Transverse colon (tissue), 4 donors: ENCODE results near the gene APLP2. TPM values are rescaled to one million over a fixed set of nuclear protein-coding genes. Genes with fewer than 3 reads are reported as not detected.

Source experiments
- DNase-seq: peaks from one replicate; pipeline ENCODE4 v3.0.0-alpha.2; 2019
- H3K27ac ChIP-seq, 4 donors: fragments of 200-600 bp; sonication (generic); 2 replicates each; pipeline ENCODE4 v1.5.1; 2016 to 2018; ENCODE audit warnings: inconsistent platforms in 4 of 4
- H3K27me3 ChIP-seq: fragments of 200-600 bp; sonication (generic); 2 replicates; pipeline ENCODE4 v1.5.1; 2017; ENCODE audit warnings: inconsistent platforms
- H3K36me3 ChIP-seq, 4 donors: fragments of 200-600 bp; sonication (generic); 2 replicates each; pipeline ENCODE4 v1.5.1; 2017 to 2019; ENCODE audit warnings: inconsistent platforms in 4 of 4
- H3K4me1 ChIP-seq, 4 donors: fragments of 200-600 bp; sonication (generic); 2 replicates each; pipeline ENCODE4 v1.5.1; 2017 to 2020; ENCODE audit warnings: inconsistent platforms in 4 of 4
- H3K4me3 ChIP-seq, 4 donors: fragments of 200-600 bp; sonication (generic); 1 replicate in 1 of 4; 2 replicates in 3 of 4; pipeline versions ENCODE4 v1.5.1 to v1.6.1; 2017 to 2019; ENCODE audit warnings: inconsistent platforms in 4 of 4
- H3K9me3 ChIP-seq, 2 donors: fragments of 200-600 bp; sonication (generic); 2 replicates each; pipeline ENCODE4 v1.5.1; 2017 to 2019; ENCODE audit warnings: inconsistent platforms in 2 of 2
- CTCF ChIP-seq, 5 experiments: fragments of 200-600 bp in 3 of 5; fragments of 450-650 bp in 2 of 5; sonication (generic) in 3 of 5; IDR thresholded peaks; 1 replicate in 2 of 5; 2 replicates in 3 of 5; pipeline ENCODE4 v1.5.1; 2016 to 2017; ENCODE audit warnings: antibody characterized with exemption in 5 of 5, inconsistent platforms in 3 of 5, mild to moderate bottlenecking in 2 of 5, moderate library complexity in 1 of 5
- EP300 ChIP-seq: sonication (generic); formaldehyde crosslinking; IDR thresholded peaks from one replicate; pipeline ENCODE4 v1.6.1; 2017; ENCODE audit warnings: antibody characterized with exemption, low read depth
- POLR2A ChIP-seq: fragments of 450-650 bp; IDR thresholded peaks from one replicate; pipeline ENCODE4 v1.6.1; 2016; ENCODE audit warnings: antibody characterized with exemption, mild to moderate bottlenecking, moderate library complexity
- POLR2AphosphoS5 ChIP-seq, 3 donors: sonication (generic); formaldehyde crosslinking; IDR thresholded peaks; one replicate each; pipeline ENCODE4 v1.6.1; 2016; ENCODE audit warnings: antibody characterized with exemption in 3 of 3
- WGBS, 2 donors: methylation state at CpG; one replicate each; pipeline ENCODE4 v1.1.5; 2018; ENCODE audit warnings: low coverage in 1 of 2; 5-methylcytosine and 5-hydroxymethylcytosine counted together
- in situ Hi-C, 4 donors: fragments of 200-750 bp; cut with MboI; loops; one replicate each; pipeline versions ENCODE4 v1.15.0 to v1.15.1; 2017; ENCODE audit warnings: low sequenced_read_pairs in 3 of 4, low pct_ligation_motif_present in 1 of 4, low pct_unique_long_range_greater_than_20kb in 1 of 4
- intact Hi-C: fragments of 100-400 bp; cut with DNase I; formaldehyde crosslinking; loops from one replicate; pipeline ENCODE4 v1.15.1; 2023; ENCODE audit warnings: low total_unique reads
- total RNA-seq, 4 donors: library from RNA; depleted of rRNA; stranded (reverse); fragments of >200 nt; gene quantifications; one replicate each; pipeline ENCODE4 v1.1.0, GENCODE V29; 2016

The APLP2 gene
- total RNA-seq, 4 donors from 2014 or later, result 191 to 618 (median 396) TPM

DNA sequence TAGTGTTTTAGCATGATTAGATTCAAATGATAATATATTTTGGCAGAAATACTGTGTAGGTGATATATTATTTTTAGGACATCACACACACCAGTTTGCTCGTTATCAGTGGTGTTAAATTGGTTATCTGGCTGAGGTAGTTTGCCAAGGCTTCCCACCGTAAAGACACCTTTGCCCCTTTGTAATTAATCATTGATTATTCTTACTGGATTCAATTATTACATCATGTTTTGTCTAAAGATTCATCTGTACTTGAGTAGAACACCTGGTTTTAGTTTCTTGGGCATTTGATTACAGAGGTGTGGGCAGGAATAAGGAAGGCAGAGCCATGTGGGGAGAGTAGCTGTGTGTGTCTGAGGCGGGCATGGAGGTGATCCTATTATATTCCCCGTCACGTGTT, 50.4 kb downstream of the APLP2 start:
- TF ChIP-seq POLR2AphosphoS5 (IDR thresholded peaks at IDR 0.05) (no peak), CTCF (IDR thresholded peaks at IDR 0.05) (no peak), EP300 (no peak), POLR2A (no peak)
- Histone ChIP-seq H3K9me3 (no peaks in the 10 kb centered on the region), H3K4me3 (no peak overlapping the region), H3K4me1 (peaks cover 0 to 21% (median 8%) of the 10 kb centered on the region in 4 donors), H3K27me3 (no peaks in the 10 kb centered on the region), H3K36me3 (peaks cover 0 to 21% (median 10%) of the 10 kb centered on the region in 4 donors), H3K27ac (no peak overlapping the region)
- WGBS, 2 donors, result 72 to 92% methylated on average over 2 to 5 of the region's 5 CpGs
- in situ Hi-C loops, result no loop called here
- no peak for DNase-seq
- intact Hi-C loops, result loop anchor here (10.0 kb wide), 1 partner anchor 115 kb away; the partner anchor contains the start of gene PRDM10

DNA sequence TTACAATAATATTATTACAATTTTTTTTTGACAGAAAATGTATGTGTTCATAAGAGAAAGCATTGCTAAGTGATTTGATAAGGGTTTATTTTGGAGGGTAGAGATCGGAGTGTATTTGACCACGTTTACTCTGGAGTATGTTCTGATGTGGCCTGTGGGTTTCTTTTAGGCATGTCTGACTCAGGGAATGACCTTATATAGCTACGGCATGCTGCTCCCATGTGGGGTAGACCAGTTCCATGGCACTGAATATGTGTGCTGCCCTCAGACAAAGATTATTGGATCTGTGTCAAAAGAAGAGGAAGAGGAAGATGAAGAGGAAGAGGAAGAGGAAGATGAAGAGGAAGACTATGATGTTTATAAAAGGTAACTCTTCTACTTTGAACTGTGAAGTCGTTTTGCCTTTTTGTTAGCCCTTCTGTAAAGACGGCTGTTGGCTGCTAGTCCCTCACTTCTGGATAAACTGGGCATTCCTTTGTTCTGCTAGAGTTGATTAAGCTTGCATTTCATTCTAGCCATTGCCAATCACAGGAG, 51.8 kb downstream of the APLP2 start:
- H3K9me3 ChIP-seq, result no peaks in the 10 kb centered on the region
- no peaks in the 10 kb centered on the region for H3K27me3 ChIP-seq
- TF ChIP-seq EP300, result no peak
- no peak for TF ChIP-seq POLR2A
- TF ChIP-seq CTCF (IDR thresholded peaks at IDR 0.05), result no peak
- no peak for TF ChIP-seq POLR2AphosphoS5 (IDR thresholded peaks at IDR 0.05)
- in situ Hi-C loops (no loop called here), intact Hi-C loops (loop anchor here (10.0 kb wide), 1 partner anchor 117 kb away; the partner anchor contains the start of gene PRDM10)
- no peak overlapping the region for H3K4me3 ChIP-seq
- no peak for DNase-seq
- H3K4me1 ChIP-seq, result peaks cover 0 to 12% (median 4%) of the 10 kb centered on the region in 4 donors
- H3K27ac ChIP-seq, result no peak overlapping the region
- WGBS, 2 donors, result 65 to 72% methylated on average over 3 to 5 of the region's 5 CpGs
- H3K36me3 ChIP-seq, result peaks cover 0 to 27% (median 10%) of the 10 kb centered on the region in 4 donors

DNA sequence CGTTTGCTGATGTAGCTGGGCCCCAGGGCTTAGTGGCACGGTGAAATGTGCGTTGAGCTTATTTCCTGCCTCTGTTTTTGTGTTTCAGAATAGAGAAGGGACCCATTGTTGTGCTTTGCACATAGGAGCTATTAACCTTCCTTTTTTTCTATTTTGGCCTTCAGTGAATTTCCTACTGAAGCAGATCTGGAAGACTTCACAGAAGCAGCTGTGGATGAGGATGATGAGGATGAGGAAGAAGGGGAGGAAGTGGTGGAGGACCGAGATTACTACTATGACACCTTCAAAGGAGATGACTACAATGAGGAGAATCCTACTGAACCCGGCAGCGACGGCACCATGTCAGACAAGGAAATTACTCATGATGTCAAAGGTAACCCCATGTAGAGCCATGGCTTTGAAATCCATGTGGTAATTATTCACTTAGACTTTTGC, 52.5 kb downstream of the APLP2 start:
- H3K27ac ChIP-seq, result no peak overlapping the region
- H3K4me3 ChIP-seq, result no peak overlapping the region
- intact Hi-C loops (loop anchor here (10.0 kb wide), 1 partner anchor 117 kb away; the partner anchor contains the start of gene PRDM10), in situ Hi-C loops (no loop called here)
- no peaks in the 10 kb centered on the region for H3K9me3 ChIP-seq
- WGBS, 2 donors, result 66 to 90% methylated on average over 4 to 7 of the region's 7 CpGs
- TF ChIP-seq EP300, result no peak
- no peak for TF ChIP-seq POLR2AphosphoS5 (IDR thresholded peaks at IDR 0.05)
- TF ChIP-seq POLR2A, result no peak
- no peak for TF ChIP-seq CTCF (IDR thresholded peaks at IDR 0.05)
- peaks cover 0 to 33% (median 12%) of the 10 kb centered on the region in 4 donors for H3K36me3 ChIP-seq
- no peaks in the 10 kb centered on the region for H3K27me3 ChIP-seq
- H3K4me1 ChIP-seq, result peaks cover 0 to 12% (median 4%) of the 10 kb centered on the region in 4 donors
- DNase-seq, result no peak

- Histone ChIP-seq H3K27ac (peak overlapping the region; percentile 12 to 53 (median 52)), H3K4me3 (no peak overlapping the region), H3K27me3 (no peaks in the 10 kb centered on the region), H3K36me3 (peaks cover 0 to 42% (median 17%) of the 10 kb centered on the region in 4 donors), H3K4me1 (peaks cover 0 to 9% (median 4%) of the 10 kb centered on the region in 4 donors), H3K9me3 (no peaks in the 10 kb centered on the region)
- intact Hi-C loops, result loop anchor here (10.0 kb wide), 1 partner anchor 119 kb away; the partner anchor contains the start of gene PRDM10
- DNase-seq, result no peak
- in situ Hi-C loops, result no loop called here
- WGBS, 2 donors, result 94 to 98% methylated on average over 17 to 32 of the region's 32 CpGs
- TF ChIP-seq POLR2AphosphoS5 (IDR thresholded peaks at IDR 0.05) (no peak), EP300 (no peak), CTCF (IDR thresholded peaks at IDR 0.05) (no peak), POLR2A (no peak)
These were observed 53.8 kb downstream of the APLP2 start for GRCh38 chr11:130123414-130124040.
